Loucy (cell line): ENCODE measurements around the gene GSTO1.
A peak's percentile ranks its signal among the peaks of the same experiment; 100 is the strongest.

Experiments
- CTCF ChIP-seq: fragments of 200-600 bp; sonication (generic); conservative IDR thresholded peaks from 2 replicates; pipeline ENCODE4 v1.5.1; 2014; ENCODE audit warnings: mild to moderate bottlenecking, antibody characterized with exemption, low read length
- EZH2phosphoT487 ChIP-seq: fragments of 200-600 bp; IDR thresholded peaks from 2 replicates; pipeline ENCODE4 v1.6.1; 2018; ENCODE audit warnings: antibody characterized with exemption, mild to moderate bottlenecking, moderate library complexity, borderline replicate concordance

GRCh38 chr10:104297697-104298660 lies 43.3 kb downstream of the GSTO1 start:
- TF ChIP-seq CTCF (peak; percentile 83), EZH2phosphoT487 (no peak)
